NCI-H2171 treated with DMSO at 0.1 percent for 48 hours (cell line): ENCODE measurements around the gene ABHD17A.

Experiments
- DNase-seq: peaks from one replicate; lab custom pipeline; 2025; lab: John Stamatoyannopoulos, UW

The ABHD17A gene

GRCh38 chr19:1839658-1840540, 45.4 kb downstream of the ABHD17A start:
- DNase-seq, result no peak

- no peak for DNase-seq
Measured at GRCh38 chr19:1837625-1838105, 47.6 kb downstream of the ABHD17A start.

GRCh38 chr19:1837222-1837565, 48.1 kb downstream of the ABHD17A start:
- DNase-seq, result no peak

GRCh38 chr19:1836458-1837221, 48.7 kb downstream of the ABHD17A start:
- no peak for DNase-seq

- no peak for DNase-seq
Measured at GRCh38 chr19:1833540-1833939, 51.8 kb downstream of the ABHD17A start.

- DNase-seq, result no peak
Measured at GRCh38 chr19:1832046-1832663, 53.1 kb downstream of the ABHD17A start.

- no peak for DNase-seq
Measured at GRCh38 chr19:1830978-1831377, 54.3 kb downstream of the ABHD17A start.

- no peak for DNase-seq
Measured at GRCh38 chr19:1830568-1830967, 54.7 kb downstream of the ABHD17A start.

GRCh38 chr19:1829958-1830357, 55.3 kb downstream of the ABHD17A start:
- no peak for DNase-seq

- DNase-seq, result no peak
Measured at GRCh38 chr19:1828279-1829238, 56.7 kb downstream of the ABHD17A start.

- DNase-seq, result no peak
Measured at GRCh38 chr19:1827566-1828278, 57.6 kb downstream of the ABHD17A start.
